Epidermal melanocyte (primary cell): Measurements from ENCODE around the gene FHAD1.
"Not testable (repeated sequence)": the region's sequence is repeated elsewhere in the genome, so short reads cannot be mapped to it uniquely, and the experiment has no call there.

Source experiments
- DNase-seq: peaks from one replicate; pipeline ENCODE4 v3.0.0; 2011; ENCODE audit warnings: low spot score; ENCODE audit not compliant: insufficient read length

FHAD1 gene

DNA sequence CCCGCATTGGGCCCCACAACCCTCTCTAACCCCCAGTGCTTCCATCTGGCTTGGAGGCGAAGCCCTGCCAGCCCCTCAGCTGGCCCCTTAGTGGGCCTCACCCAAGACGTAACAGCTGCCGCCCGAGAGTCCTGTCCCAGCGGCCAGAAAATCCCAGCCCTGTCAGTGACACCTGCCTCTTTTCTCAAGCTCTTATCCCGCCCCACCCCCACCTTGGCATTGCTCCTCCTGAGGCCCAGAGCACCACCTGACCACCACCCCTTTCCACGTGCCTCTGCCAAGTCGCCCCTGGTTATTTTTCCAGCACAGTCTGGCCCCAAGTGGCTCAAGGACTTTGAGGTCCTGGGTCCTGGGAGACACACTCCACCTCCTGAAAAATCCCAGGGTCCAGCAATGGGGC, 185.3 kb downstream of the FHAD1 start:
- DNase-seq, result no peak

DNA sequence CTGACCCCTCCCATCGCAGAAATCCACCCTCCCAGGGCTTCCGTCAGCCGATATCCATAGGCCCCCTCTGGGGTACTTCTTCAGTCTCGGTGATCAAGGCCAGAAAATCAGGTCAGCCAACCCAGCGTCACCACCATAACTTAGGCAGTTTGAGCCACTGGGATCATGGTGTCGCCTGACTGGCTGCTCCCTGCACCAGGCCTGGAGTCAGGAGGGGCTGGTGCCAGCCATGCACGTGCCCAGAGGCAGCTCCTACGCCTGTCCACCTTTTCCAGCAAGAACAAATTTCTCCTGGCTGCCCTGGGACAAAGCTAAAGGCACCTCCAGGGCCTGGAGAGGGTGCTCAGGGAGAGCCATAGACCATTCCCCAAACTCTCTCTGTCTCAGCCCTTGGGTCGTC, 186.4 kb downstream of the FHAD1 start:
- DNase-seq, result no peak

- not testable (repeated sequence) for DNase-seq
Measured at GRCh38 chr1:15434739-15435138, 187.7 kb downstream of the FHAD1 start.

- DNase-seq, result no peak
Measured at GRCh38 chr1:15435239-15436077, 188.4 kb downstream of the FHAD1 start.

- no peak for DNase-seq
Measured at GRCh38 chr1:15436881-15437442, 189.9 kb downstream of the FHAD1 start.

- no peak for DNase-seq
Measured at GRCh38 chr1:15439325-15439724, 192.3 kb downstream of the FHAD1 start.

DNA sequence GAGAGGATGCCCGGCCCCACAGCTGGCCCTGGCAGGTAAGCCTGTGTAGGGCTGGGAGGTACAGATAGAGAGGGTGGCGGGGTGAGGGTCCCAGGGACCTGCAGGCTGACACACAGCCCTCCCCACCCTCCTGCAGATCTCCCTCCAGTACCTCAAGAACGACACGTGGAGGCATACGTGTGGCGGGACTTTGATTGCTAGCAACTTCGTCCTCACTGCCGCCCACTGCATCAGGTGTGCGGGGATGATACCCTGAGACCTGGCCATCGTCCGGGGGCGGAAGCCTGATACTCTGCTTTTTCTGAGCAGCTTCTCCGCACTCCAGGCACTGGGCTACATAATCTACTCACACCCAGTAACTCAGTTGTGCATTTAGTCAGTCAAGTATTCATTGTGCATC, 193.3 kb downstream of the FHAD1 start:
- no peak for DNase-seq

GRCh38 chr1:15441247-15441646, 194.2 kb downstream of the FHAD1 start:
- no peak for DNase-seq

GRCh38 chr1:15442119-15442518, 195.1 kb downstream of the FHAD1 start:
- no peak for DNase-seq

DNA sequence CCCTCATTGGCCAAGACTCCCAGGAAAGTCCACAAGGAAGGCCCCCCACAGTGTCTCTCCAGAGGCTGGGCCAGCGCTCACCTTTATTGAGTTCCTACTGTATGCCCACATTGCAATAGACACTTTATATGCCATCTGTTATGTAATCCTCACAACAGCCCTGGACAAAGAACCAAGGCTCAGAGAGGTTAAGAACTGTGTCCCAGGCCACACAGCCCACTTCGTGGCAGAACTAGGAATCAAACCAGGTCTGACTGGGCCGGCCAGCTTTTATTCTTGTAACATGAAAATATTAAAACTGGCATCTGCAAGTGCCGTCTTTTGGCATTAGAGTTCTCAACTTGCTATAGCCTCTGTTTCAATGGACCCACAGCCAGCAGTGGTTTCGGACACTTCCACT, 195.7 kb downstream of the FHAD1 start:
- DNase-seq, result no peak

GRCh38 chr1:15443281-15443680, 196.3 kb downstream of the FHAD1 start:
- no peak for DNase-seq

DNA sequence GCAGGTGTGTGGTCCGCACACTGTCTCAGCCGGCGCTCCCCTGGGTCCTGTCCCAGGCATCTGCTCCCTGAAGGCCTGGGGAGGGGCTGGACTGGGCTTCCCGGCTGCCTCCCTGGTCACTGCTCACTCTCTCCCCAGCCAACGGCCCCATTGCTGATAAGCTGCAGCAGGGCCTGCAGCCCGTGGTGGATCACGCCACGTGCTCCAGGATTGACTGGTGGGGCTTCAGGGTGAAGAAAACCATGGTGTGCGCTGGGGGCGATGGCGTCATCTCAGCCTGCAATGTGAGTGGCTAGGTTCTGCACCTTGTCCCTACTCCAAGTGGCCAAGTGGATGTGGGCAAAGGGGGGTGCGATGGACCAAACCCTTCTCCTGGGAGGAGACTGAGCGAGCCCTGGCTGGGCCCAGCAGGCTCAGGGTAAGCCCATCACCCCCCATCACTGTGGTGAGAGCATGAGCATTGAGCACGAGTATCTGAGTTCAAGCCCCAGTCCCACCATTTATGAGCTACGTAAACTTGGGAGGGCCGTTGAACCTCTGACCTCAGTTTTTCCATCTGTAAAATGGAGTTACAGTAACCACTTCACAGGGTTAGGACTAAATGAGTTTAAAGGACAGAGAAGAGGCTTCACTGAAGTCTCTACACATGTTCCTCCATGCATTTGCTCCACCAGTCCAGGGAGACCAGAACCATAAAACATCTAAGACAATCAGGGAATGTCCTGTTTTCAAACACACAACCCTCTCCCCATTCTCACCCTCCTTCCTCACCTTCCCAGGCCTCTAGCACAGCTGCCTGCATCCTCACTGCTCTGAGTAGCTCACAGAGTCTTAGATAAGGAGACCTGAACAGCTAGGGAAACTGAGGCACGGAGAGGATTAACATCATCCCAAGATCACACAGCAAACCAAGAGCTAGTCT, 197.7 kb downstream of the FHAD1 start:
- no peak for DNase-seq

GRCh38 chr1:15445390-15446122, 198.5 kb downstream of the FHAD1 start:
- no peak for DNase-seq

GRCh38 chr1:15446212-15446611, 199.2 kb downstream of the FHAD1 start:
- DNase-seq, result no peak
